ENCODE results near the gene OR11G2.
"Not testable (repeated sequence)": the region's sequence is repeated elsewhere in the genome, so short reads cannot be mapped to it uniquely, and the experiment has no call there.

The OR11G2 gene, protein sequence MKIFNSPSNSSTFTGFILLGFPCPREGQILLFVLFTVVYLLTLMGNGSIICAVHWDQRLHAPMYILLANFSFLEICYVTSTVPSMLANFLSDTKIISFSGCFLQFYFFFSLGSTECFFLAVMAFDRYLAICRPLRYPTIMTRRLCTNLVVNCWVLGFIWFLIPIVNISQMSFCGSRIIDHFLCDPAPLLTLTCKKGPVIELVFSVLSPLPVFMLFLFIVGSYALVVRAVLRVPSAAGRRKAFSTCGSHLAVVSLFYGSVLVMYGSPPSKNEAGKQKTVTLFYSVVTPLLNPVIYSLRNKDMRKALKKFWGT

DNA sequence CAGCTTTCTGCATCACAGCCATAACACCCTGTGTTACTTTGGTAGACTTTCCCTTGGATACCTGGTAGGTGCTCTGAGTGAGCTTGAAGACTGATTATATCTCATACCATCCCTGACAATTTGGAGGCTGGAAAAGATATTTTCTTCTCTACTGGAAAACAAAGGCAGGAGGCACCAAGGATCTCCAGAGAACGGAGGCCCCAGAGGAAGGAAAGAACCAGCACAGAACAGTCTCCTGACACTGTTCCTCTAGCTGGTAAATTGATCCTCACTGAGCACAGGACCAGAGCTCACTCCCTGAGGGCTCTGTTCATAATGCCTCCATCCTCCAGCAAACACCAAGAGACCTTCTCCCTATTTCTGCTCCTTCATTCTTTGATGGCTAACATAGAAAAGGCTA is at the start of gene OR11G2:
Gene OR11G2, plus strand, starts transcription at position 301 of the 400 bp plus-strand sequence. CDS start 6,542 bp downstream, outside the sequence.
- Histone ChIP-seq H3K9me3 (ENCODE audit: insufficient read depth, low read depth, low read length) (peaks cover 92% of the 10 kb centered on the region), H3K36me3 (ENCODE audit: insufficient read depth, low read depth, low read length) (no peaks in the 10 kb centered on the region), H3K27ac (ENCODE audit: low read length) (no peak within 1 kb of the TSS), H3K4me3 (ENCODE audit: low read length) (no peak within 1 kb of the TSS), H3K9ac (ENCODE audit: low read depth, low read length) (no peak within 1 kb of the TSS), H3K27me3 (ENCODE audit: insufficient read depth, low read length) (no peaks in the 10 kb centered on the region), H3K4me1 (ENCODE audit: insufficient read depth, low read length) (no peaks in the 10 kb centered on the region)

DNA sequence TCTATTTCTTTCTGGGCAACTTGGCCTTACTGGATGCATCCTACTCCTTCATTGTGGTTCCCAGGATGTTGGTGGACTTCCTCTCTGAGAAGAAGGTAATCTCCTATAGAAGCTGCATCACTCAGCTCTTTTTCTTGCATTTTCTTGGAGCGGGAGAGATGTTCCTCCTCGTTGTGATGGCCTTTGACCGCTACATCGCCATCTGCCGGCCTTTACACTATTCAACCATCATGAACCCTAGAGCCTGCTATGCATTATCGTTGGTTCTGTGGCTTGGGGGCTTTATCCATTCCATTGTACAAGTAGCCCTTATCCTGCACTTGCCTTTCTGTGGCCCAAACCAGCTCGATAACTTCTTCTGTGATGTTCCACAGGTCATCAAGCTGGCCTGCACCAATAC is 46.8 kb upstream of the OR11G2 start:
- Histone ChIP-seq H3K9ac (ENCODE audit: low read depth, low read length) (no peak overlapping the region), H3K36me3 (ENCODE audit: insufficient read depth, low read depth, low read length) (no peaks in the 10 kb centered on the region), H3K27ac (ENCODE audit: low read length) (no peak overlapping the region), H3K9me3 (ENCODE audit: insufficient read depth, low read depth, low read length) (peaks cover 84% of the 10 kb centered on the region), H3K27me3 (ENCODE audit: insufficient read depth, low read length) (no peaks in the 10 kb centered on the region), H3K4me3 (ENCODE audit: low read length) (no peak overlapping the region), H3K4me1 (ENCODE audit: insufficient read depth, low read length) (no peaks in the 10 kb centered on the region)

DNA sequence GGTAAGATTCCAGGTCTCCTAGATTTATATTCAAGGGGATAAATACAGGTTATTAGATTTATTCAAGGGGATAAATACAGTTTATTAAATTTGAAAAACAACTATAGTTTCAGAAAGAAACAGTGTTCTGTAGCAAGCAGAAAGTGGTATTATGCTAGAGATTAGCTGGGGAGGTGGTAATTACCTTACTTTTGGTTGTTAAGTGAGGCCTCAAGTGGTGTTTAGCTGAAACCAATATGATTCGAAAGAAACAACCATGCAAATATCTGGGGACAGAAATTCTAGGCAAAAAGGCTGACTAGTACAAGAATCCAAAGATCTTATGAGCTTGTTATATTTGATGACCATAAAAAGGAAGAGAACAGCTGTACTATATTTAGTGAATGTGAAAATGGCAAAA is 45.9 kb upstream of the OR11G2 start:
- H3K4me1 ChIP-seq (ENCODE audit: insufficient read depth, low read length): no peaks in the 10 kb centered on the region
- H3K27ac ChIP-seq (ENCODE audit: low read length): no peak overlapping the region
- H3K9me3 ChIP-seq (ENCODE audit: insufficient read depth, low read depth, low read length): peaks cover 84% of the 10 kb centered on the region
- H3K27me3 ChIP-seq (ENCODE audit: insufficient read depth, low read length): no peaks in the 10 kb centered on the region
- H3K9ac ChIP-seq (ENCODE audit: low read depth, low read length): no peak overlapping the region
- H3K36me3 ChIP-seq (ENCODE audit: insufficient read depth, low read depth, low read length): no peaks in the 10 kb centered on the region
- no peak overlapping the region for H3K4me3 ChIP-seq (ENCODE audit: low read length)

DNA sequence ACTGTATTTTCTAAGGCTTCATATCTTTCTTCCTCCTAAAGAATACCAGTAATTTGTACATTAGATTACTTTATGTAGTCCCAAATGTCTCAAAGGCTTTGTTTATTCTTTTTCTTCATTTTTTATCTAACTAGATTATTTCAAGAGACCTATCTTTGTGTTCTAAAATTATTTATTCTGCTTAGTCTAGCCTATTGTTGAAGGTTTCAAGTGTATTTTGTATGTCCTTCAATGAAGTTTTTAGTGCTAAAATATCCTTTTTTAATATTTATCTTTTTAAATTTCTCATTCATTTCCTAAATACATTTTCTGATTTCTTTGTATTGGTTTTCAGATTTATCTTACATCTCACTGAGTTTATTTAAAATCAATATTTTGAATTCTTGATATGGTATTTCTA is 26.2 kb upstream of the OR11G2 start:
- H3K27me3 ChIP-seq (ENCODE audit: insufficient read depth, low read length): no peaks in the 10 kb centered on the region
- no peaks in the 10 kb centered on the region for H3K4me1 ChIP-seq (ENCODE audit: insufficient read depth, low read length)
- no peak overlapping the region for H3K4me3 ChIP-seq (ENCODE audit: low read length)
- no peak overlapping the region for H3K9ac ChIP-seq (ENCODE audit: low read depth, low read length)
- H3K9me3 ChIP-seq (ENCODE audit: insufficient read depth, low read depth, low read length): peaks cover 91% of the 10 kb centered on the region
- H3K27ac ChIP-seq (ENCODE audit: low read length): no peak overlapping the region
- H3K36me3 ChIP-seq (ENCODE audit: insufficient read depth, low read depth, low read length): no peaks in the 10 kb centered on the region

DNA sequence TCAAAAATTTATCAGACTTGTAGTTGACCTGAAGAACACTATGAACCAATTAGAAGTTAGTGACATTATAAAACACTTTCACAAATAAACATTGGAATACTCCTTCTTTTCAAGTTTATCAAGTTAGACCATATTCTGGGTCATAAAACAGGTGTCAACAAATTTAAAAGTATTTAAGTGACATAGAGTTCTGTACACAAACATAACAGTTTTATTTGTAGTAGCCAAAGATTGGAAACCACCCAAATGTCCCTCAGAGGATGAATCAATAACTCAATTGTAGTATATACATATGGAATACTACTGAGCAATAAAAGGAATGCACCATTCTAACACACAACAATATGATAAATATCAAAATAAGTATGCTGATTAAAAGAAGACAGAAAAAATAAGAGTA is 23.6 kb upstream of the OR11G2 start:
- H3K27ac ChIP-seq (ENCODE audit: low read length): no peak overlapping the region
- peaks cover 84% of the 10 kb centered on the region for H3K9me3 ChIP-seq (ENCODE audit: insufficient read depth, low read depth, low read length)
- no peak overlapping the region for H3K9ac ChIP-seq (ENCODE audit: low read depth, low read length)
- no peak overlapping the region for H3K4me3 ChIP-seq (ENCODE audit: low read length)
- no peaks in the 10 kb centered on the region for H3K27me3 ChIP-seq (ENCODE audit: insufficient read depth, low read length)
- H3K36me3 ChIP-seq (ENCODE audit: insufficient read depth, low read depth, low read length): no peaks in the 10 kb centered on the region
- no peaks in the 10 kb centered on the region for H3K4me1 ChIP-seq (ENCODE audit: insufficient read depth, low read length)

DNA sequence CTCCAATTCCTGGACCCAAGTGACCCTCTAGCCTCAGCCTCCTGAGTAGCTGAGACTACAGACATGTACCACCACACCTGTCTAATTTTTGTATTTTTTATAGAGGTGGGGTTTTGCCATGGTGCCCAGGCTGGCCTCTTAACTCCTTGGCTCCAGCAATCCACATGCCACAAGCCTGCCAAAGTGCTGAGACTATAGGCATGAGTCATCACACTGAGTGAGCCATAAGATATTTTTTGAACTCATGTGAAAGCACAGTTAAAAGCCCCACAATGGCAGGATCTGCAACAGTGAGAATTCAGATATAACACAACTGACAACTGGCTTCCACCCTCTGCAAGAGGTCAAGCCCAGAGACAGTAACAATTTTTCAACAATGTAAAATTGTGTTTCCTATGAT is 20.8 kb upstream of the OR11G2 start:
- H3K4me3 ChIP-seq (ENCODE audit: low read length); H3K27me3 ChIP-seq (ENCODE audit: insufficient read depth, low read length); H3K27ac ChIP-seq (ENCODE audit: low read length); H3K36me3 ChIP-seq (ENCODE audit: insufficient read depth, low read depth, low read length); H3K9ac ChIP-seq (ENCODE audit: low read depth, low read length); H3K4me1 ChIP-seq (ENCODE audit: insufficient read depth, low read length): not testable (repeated sequence)
- peaks cover 65% of the 10 kb centered on the region for H3K9me3 ChIP-seq (ENCODE audit: insufficient read depth, low read depth, low read length)

DNA sequence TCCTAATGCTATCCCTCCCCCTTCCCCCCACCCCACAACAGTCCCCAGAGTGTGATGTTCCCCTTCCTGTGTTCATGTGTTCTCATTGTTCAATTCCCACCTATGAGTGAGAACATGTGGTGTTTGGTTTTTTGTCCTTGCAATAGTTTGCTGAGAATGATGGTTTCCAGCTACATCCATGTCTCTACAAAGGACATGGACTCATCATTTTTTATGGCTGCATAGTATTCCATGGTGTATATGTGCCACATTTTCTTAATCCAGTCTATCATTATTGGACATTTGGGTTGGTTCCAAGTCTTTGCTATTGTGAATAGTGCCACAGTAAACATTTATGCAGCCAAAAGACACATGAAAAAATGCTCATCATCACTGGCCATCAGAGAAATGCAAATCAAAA is 16.5 kb upstream of the OR11G2 start:
- not testable (repeated sequence) for H3K27ac ChIP-seq (ENCODE audit: low read length); H3K9ac ChIP-seq (ENCODE audit: low read depth, low read length); H3K4me1 ChIP-seq (ENCODE audit: insufficient read depth, low read length); H3K27me3 ChIP-seq (ENCODE audit: insufficient read depth, low read length); H3K36me3 ChIP-seq (ENCODE audit: insufficient read depth, low read depth, low read length); H3K4me3 ChIP-seq (ENCODE audit: low read length)
- H3K9me3 ChIP-seq (ENCODE audit: insufficient read depth, low read depth, low read length): peaks cover 64% of the 10 kb centered on the region

DNA sequence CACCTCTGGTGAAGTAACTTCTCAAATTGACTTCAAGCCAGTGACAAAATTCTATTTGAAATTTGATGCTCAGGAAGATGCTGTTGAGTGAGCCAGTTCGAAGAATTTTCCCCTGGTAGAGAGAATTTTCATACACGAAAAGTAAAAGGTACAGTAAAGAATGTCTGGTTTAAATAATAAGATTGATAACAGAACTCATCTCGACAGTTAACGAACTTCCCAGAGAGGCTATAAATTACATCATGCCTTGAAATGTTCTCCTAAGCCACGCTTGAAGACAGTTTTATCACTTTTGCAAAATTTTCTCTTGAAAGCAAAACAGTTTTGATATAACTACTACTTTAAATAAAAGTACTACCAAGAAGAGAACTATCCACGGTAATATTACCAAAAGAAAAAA is 14.4 kb upstream of the OR11G2 start:
- Histone ChIP-seq H3K4me1 (ENCODE audit: insufficient read depth, low read length) (no peaks in the 10 kb centered on the region), H3K4me3 (ENCODE audit: low read length) (no peak overlapping the region), H3K36me3 (ENCODE audit: insufficient read depth, low read depth, low read length) (no peaks in the 10 kb centered on the region), H3K9ac (ENCODE audit: low read depth, low read length) (no peak overlapping the region), H3K9me3 (ENCODE audit: insufficient read depth, low read depth, low read length) (peaks cover 68% of the 10 kb centered on the region), H3K27ac (ENCODE audit: low read length) (no peak overlapping the region), H3K27me3 (ENCODE audit: insufficient read depth, low read length) (no peaks in the 10 kb centered on the region)

DNA sequence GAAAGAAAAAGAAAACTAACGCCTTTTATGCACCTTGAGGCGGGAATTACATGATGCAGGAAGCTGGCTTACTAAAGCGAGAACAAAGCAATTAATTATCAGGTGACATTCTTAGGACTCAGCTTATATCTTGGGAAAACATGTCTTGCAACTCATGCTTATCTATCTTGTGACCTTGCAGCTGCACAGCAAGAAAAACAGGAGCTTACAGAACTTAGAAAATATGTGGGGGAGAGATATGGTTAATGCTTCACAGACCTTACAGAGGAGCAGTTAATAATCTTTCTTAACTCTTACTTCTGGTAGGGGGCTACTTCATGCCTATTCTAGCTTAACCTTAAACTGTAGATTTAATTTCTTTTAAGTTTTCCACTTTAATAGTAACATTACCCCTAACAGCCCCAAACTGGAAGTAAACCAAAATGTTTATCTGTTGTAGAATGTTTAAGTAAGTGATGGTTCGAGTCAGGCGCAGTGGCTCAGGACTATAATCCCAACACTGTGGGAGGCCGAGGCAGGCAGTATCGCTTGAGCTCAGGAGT is 13.2 kb upstream of the OR11G2 start:
- peaks cover 75% of the 10 kb centered on the region for H3K9me3 ChIP-seq (ENCODE audit: insufficient read depth, low read depth, low read length)
- H3K27me3 ChIP-seq (ENCODE audit: insufficient read depth, low read length): no peaks in the 10 kb centered on the region
- H3K4me1 ChIP-seq (ENCODE audit: insufficient read depth, low read length): no peaks in the 10 kb centered on the region
- H3K4me3 ChIP-seq (ENCODE audit: low read length): no peak overlapping the region
- no peaks in the 10 kb centered on the region for H3K36me3 ChIP-seq (ENCODE audit: insufficient read depth, low read depth, low read length)
- no peak overlapping the region for H3K9ac ChIP-seq (ENCODE audit: low read depth, low read length)
- H3K27ac ChIP-seq (ENCODE audit: low read length): no peak overlapping the region

DNA sequence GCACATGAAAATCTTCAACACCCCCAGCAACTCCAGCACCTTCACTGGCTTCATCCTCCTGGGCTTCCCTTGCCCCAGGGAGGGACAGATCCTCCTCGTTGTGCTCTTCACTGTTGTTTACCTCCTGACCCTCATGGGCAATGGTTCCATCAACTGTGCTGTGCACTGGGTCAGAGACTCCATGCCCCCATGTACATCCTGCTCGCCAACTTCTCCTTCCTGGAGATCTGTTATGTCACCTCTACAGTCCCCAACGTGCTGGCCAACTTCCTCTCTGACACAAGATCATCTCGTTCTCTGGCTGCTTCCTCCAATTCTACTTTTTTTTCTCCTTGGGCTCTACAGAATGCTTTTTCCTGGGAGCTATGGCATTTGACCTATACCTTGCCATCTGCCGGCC is 11.5 kb upstream of the OR11G2 start:
- Histone ChIP-seq H3K9me3 (ENCODE audit: insufficient read depth, low read depth, low read length) (peaks cover 80% of the 10 kb centered on the region), H3K9ac (ENCODE audit: low read depth, low read length) (no peak overlapping the region), H3K4me3 (ENCODE audit: low read length) (no peak overlapping the region), H3K27me3 (ENCODE audit: insufficient read depth, low read length) (no peaks in the 10 kb centered on the region), H3K27ac (ENCODE audit: low read length) (no peak overlapping the region), H3K4me1 (ENCODE audit: insufficient read depth, low read length) (no peaks in the 10 kb centered on the region), H3K36me3 (ENCODE audit: insufficient read depth, low read depth, low read length) (no peaks in the 10 kb centered on the region)

DNA sequence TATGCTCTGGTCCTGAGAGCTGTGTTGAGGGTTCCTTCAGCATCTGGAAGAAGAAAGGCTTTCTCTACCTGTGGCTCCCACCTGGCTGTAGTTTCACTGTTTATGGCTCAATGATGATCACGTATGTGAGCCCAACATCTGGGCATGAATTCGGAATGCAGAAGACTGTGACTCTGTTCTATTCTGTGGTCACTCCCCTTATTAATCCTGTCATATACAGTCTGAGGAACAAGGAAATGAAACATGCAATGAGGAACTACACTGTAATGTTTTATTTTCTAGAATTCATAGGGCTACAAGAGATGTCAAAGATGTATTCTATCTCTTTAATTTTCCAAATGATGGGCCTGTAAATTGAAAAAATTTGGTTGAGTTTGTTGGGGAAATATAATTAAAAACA is 10.8 kb upstream of the OR11G2 start:
- Histone ChIP-seq H3K36me3 (ENCODE audit: insufficient read depth, low read depth, low read length) (no peaks in the 10 kb centered on the region), H3K9me3 (ENCODE audit: insufficient read depth, low read depth, low read length) (peaks cover 85% of the 10 kb centered on the region), H3K9ac (ENCODE audit: low read depth, low read length) (no peak overlapping the region), H3K27ac (ENCODE audit: low read length) (no peak overlapping the region), H3K27me3 (ENCODE audit: insufficient read depth, low read length) (no peaks in the 10 kb centered on the region), H3K4me1 (ENCODE audit: insufficient read depth, low read length) (no peaks in the 10 kb centered on the region), H3K4me3 (ENCODE audit: low read length) (no peak overlapping the region)

DNA sequence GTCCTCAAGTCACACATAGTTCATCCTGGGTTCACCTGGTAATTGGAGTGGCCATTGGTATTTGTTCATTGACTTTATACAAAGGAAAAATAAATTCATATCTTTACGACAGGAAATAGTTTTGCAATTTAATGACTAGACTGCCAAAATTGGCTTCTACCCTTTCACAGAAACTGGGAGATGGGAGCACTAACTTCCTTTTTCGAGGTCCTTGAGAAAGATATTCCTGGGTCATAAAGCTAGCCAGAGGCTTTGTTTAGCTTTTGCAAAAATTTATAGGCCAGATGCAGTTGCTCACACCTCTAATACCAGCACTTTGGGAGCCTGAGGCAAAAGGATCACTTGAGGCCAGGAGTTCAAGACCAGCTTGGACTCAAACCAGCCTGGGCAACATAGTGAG is 10.2 kb upstream of the OR11G2 start:
- Histone ChIP-seq H3K9me3 (ENCODE audit: insufficient read depth, low read depth, low read length) (peaks cover 84% of the 10 kb centered on the region), H3K4me3 (ENCODE audit: low read length) (no peak overlapping the region), H3K27ac (ENCODE audit: low read length) (no peak overlapping the region), H3K9ac (ENCODE audit: low read depth, low read length) (no peak overlapping the region), H3K27me3 (ENCODE audit: insufficient read depth, low read length) (no peaks in the 10 kb centered on the region), H3K4me1 (ENCODE audit: insufficient read depth, low read length) (no peaks in the 10 kb centered on the region), H3K36me3 (ENCODE audit: insufficient read depth, low read depth, low read length) (no peaks in the 10 kb centered on the region)
